GM18520 (cell line): ENCODE data around the gene ANKRD28.
A peak's percentile ranks its signal among the peaks of the same experiment; 100 is the strongest.
"Not testable (repeated sequence)": the region's sequence is repeated elsewhere in the genome, so short reads cannot be mapped to it uniquely, and the experiment has no call there.

Experiments
- ATAC-seq: cut with Tn5 transposase; IDR thresholded peaks from one replicate; pipeline ENCODE4 v1.9.1; 2021; ENCODE audit not compliant: unreplicated experiment

ANKRD28 gene

GRCh38 chr3:15778332-15778858 lies 19.4 kb downstream of the ANKRD28 start:
- ATAC-seq = no peak

DNA sequence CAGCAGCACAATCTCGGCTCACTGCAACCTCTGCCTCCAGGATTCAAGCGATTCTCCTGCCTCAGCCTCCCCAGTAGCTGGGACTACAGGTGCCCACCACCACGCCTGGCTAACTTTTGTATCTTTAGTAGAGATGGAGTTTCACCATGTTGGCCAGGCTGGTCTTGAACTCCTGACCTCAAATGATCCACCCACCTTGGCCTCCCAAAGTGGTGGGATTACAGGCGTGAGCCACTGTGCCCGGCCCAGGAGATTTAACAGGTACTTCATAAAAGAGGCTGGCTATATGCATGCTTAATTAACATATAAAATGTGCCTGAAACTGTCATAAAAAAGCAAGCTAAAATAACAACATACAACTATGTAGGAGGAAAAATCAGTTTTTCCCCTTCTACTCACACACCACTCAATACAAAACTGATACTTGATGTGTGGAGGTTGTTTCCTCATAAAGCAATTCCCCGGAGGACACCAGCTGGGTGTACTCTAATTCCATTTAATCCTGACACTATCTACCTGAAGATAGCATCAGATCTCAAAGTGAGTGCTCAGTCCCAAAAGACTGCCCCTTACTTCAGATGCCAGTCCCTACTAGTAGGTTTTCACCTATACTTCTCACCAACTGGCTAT lies 22.7 kb downstream of the ANKRD28 start:
- peak; percentile 72 for ATAC-seq

- ATAC-seq = no peak
Observed at GRCh38 chr3:15771444-15771843, 26.3 kb downstream of the ANKRD28 start.

GRCh38 chr3:15769256-15769915 lies 28.4 kb downstream of the ANKRD28 start:
- ATAC-seq = no peak

GRCh38 chr3:15768421-15769255 lies 29.1 kb downstream of the ANKRD28 start:
- peak; percentile 94 for ATAC-seq

DNA sequence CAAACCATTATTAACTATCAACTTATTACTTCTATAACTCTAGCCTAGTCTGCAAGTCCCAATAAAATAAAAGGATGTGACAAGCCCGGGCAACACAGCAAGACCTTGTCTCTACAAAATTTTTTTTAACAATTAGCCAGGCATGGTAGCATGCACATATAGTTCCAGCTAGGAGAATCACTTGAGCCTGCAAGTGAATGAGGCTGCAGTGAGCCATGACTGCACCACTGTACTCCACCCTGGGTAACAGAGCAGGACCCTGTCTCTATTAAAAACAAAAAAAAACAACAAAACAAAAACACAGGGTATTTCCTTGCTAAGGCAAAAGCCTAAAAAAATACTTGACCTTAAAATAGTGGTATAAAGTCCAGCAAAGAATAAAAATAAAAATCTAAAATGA lies 31.4 kb downstream of the ANKRD28 start:
- no peak for ATAC-seq

GRCh38 chr3:15758295-15758694 lies 39.5 kb downstream of the ANKRD28 start:
- ATAC-seq = no peak

GRCh38 chr3:15757824-15758223 lies 40.0 kb downstream of the ANKRD28 start:
- no peak for ATAC-seq

DNA sequence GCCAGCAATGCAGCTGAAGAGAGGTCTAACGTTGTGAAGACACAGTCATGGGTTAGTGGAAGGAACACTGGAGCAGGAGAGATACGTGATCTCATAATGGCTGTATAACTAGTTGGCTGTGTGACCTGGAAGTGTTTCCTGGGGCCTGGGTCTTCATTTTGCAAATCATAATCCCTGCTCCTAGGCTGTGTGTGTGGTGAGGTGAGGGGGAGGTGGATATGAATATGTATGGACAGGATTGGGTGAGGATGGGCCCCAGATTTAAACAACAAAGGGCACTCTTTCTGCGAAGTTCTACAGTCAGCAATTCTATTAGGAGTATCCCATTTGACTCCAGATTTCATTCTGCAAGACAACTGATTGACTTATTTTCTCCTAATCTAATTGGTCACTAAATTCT lies 41.3 kb downstream of the ANKRD28 start:
- no peak for ATAC-seq

- ATAC-seq = no peak
Observed at GRCh38 chr3:15755780-15756179, 42.0 kb downstream of the ANKRD28 start.

DNA sequence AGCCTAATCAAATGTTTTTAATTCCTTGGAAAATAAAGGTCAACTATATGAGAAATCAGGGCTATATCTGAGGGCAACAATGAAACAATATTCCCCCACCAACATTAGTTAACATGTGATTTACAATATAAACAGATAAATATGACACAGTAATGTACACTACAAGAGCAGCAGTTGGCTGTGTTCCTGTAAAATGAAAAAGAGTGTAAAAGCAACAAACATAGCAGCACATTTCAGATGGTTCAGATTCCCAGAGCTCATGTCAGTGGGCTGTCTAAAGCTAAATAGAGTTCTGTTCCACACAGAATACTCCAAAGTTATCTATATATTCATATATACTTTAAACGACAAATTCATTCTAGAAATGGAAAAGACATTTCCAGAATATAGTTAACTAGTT lies 42.6 kb downstream of the ANKRD28 start:
- no peak for ATAC-seq

GRCh38 chr3:15754047-15754446 lies 43.7 kb downstream of the ANKRD28 start:
- no peak for ATAC-seq

- no peak for ATAC-seq
Observed at GRCh38 chr3:15753056-15753710, 44.6 kb downstream of the ANKRD28 start.

DNA sequence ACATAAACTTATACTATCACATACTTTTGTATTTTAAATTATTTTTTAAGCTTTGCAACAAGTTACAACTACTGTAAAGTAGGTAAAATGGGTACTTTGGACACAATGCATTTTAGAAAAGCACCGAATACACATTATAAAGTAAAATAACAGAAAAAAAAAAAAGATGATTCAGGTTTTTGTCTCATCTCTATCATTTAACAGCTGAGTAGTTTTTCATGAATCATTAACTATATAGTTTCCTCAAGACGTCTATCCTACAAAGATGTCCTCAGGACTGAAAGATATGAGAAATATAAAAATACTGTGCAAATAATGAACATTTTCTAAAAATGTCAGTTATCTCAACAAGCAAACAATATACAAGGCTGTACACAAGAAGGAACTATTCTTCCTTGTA lies 46.9 kb downstream of the ANKRD28 start:
- no peak for ATAC-seq

DNA sequence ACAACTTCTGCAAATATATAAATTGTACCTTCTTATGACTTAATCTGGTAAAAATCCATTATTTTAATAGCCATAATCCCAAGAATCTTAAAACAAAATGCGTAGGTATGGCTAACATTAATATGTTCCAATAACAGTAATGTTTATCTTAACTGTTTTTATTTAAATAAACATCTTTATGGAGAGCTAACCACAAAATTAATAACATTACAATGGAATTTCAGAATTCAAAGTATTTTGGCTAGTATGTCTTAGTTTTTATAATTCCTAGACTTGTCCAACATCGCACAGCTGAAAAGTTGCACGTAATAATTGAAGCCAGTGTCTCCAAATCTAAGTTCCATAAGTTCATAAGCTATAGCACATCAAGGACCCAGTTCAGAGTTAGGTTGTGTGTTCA lies 47.6 kb downstream of the ANKRD28 start:
- ATAC-seq = no peak

GRCh38 chr3:15745896-15746295 lies 51.9 kb downstream of the ANKRD28 start:
- not testable (repeated sequence) for ATAC-seq

- ATAC-seq = no peak
Observed at GRCh38 chr3:15744176-15744575, 53.6 kb downstream of the ANKRD28 start.

DNA sequence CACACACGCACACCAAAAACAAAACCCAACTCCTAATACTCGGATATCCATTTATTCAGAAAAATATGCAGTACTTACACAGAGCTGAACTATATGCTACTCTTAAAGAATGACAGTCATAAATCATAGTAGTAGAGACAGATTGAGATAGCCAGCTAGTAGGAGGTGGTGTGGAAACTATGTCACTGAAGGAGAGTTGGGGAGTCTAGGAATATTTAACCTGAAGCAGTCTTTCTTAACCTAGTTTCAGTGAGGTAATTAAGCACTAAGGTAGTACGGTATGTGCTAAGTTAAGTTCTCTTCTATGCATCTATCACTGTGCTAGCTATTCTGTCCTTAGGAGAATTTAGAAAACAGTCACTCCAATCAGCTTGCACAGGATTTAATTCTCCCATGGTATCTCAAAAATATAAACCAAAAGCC lies 54.2 kb downstream of the ANKRD28 start:
- no peak for ATAC-seq

DNA sequence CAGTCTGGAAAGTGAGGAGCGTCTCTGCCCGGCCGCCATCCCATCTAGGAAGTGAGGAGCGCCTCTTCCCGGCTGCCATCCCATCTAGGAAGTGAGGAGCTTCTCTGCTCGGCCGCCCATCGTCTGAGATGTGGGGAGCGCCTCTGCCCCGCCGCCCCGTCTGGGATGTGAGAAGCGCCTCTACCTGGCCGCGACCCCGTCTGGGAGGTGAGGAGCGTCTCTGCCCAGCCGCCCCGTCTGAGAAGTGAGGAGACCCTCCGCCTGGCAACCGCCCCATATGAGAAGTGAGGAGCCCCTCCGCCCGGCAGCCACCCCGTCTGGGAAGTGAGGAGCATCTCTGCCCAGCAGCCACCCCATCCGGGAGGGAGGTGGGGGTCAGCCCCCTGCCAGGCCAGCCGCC lies 55.5 kb downstream of the ANKRD28 start:
- ATAC-seq = not testable (repeated sequence)

GRCh38 chr3:15738616-15739005 lies 59.2 kb downstream of the ANKRD28 start:
- not testable (repeated sequence) for ATAC-seq

- ATAC-seq = no peak
Observed at GRCh38 chr3:15731024-15731423, 66.8 kb downstream of the ANKRD28 start.
